CD14-positive monocyte (primary cell): ENCODE data around the gene TEKTIP1. TPM values are rescaled to one million over a fixed set of nuclear protein-coding genes. Genes with fewer than 3 reads are reported as not detected.

ENCODE experiments used
- DNase-seq, 3 donors: peaks; one replicate each; pipeline ENCODE4 v3.0.0-alpha.2; 2011 to 2022
- H2AFZ ChIP-seq: 2 replicates; pipeline ENCODE4 v1.6.0; 2012; ENCODE audit warnings: mild to moderate bottlenecking, low read depth, low read length, inconsistent platforms; ENCODE audit not compliant: insufficient read depth, poor library complexity, severe bottlenecking
- H3K27ac ChIP-seq, 2 donors: 1 replicate in 1 of 2; 2 replicates in 1 of 2; pipeline ENCODE4 v1.5.1; 2012 to 2013; ENCODE audit warnings: low read length in 2 of 2, control low read depth in 1 of 2, inconsistent platforms in 1 of 2, low read depth in 1 of 2, mild to moderate bottlenecking in 1 of 2
- H3K27me3 ChIP-seq, 2 donors: one replicate each; pipeline versions ENCODE4 v1.6.0 to v1.6.1; 2011 to 2013; ENCODE audit warnings: low read length in 2 of 2; ENCODE audit not compliant: control insufficient read depth in 2 of 2, insufficient read depth in 2 of 2
- H3K36me3 ChIP-seq, 2 donors: replicated peaks in 1 of 2; 1 replicate in 1 of 2; 2 replicates in 1 of 2; pipeline versions ENCODE4 v1.5.1 to v1.6.1; 2012 to 2013; ENCODE audit warnings: low read length in 2 of 2, control low read depth in 1 of 2, inconsistent platforms in 1 of 2, mild to moderate bottlenecking in 1 of 2; ENCODE audit not compliant: insufficient read depth in 2 of 2, control insufficient read depth in 1 of 2
- H3K4me1 ChIP-seq, 2 donors: 1 replicate in 1 of 2; 2 replicates in 1 of 2; pipeline versions ENCODE4 v1.5.1 to v1.6.1; 2012 to 2013; ENCODE audit warnings: low read length in 2 of 2, control low read depth in 1 of 2, inconsistent platforms in 1 of 2, mild to moderate bottlenecking in 1 of 2, moderate library complexity in 1 of 2; ENCODE audit not compliant: insufficient read depth in 2 of 2, control insufficient read depth in 1 of 2
- H3K4me2 ChIP-seq: replicated peaks from 2 replicates; pipeline ENCODE3; 2012; ENCODE audit warnings: low read length, moderate library complexity, mild to moderate bottlenecking; ENCODE audit not compliant: poor library complexity, severe bottlenecking; ENCODE audit errors: extremely low read depth
- H3K4me3 ChIP-seq, 3 experiments: fragments of 200-600 bp in 1 of 3; sonication (generic) in 1 of 3; replicated peaks in 1 of 3; 1 replicate in 2 of 3; 2 replicates in 1 of 3; pipeline ENCODE4 v1.5.1; 2011 to 2013; ENCODE audit warnings: low read length in 3 of 3, mild to moderate bottlenecking in 3 of 3, control low read depth in 2 of 3, low read depth in 2 of 3, inconsistent platforms in 1 of 3, moderate library complexity in 1 of 3
- H3K79me2 ChIP-seq: 2 replicates; pipeline ENCODE4 v1.6.0; 2012; ENCODE audit warnings: mild to moderate bottlenecking, control low read depth, inconsistent platforms, low read length, moderate library complexity; ENCODE audit not compliant: insufficient read depth
- H3K9ac ChIP-seq: 2 replicates; pipeline ENCODE4 v1.6.0; 2017; ENCODE audit warnings: low read length, mild to moderate bottlenecking; ENCODE audit not compliant: insufficient read depth, poor library complexity, severe bottlenecking
- H3K9me3 ChIP-seq, 2 donors: replicated peaks in 1 of 2; 1 replicate in 1 of 2; 2 replicates in 1 of 2; pipeline versions ENCODE4 v1.5.1 to v1.6.1; 2012 to 2013; ENCODE audit warnings: low read length in 2 of 2, control low read depth in 1 of 2; ENCODE audit not compliant: control insufficient read depth in 1 of 2, insufficient read depth in 1 of 2
- H4K20me1 ChIP-seq: 2 replicates; pipeline ENCODE4 v1.6.0; 2012; ENCODE audit warnings: mild to moderate bottlenecking, low read length, control low read depth, moderate library complexity; ENCODE audit not compliant: insufficient read depth
- H3K27ac Mint-ChIP-seq, 7 donors: one replicate each; pipeline ENCODE4 v1.8.0; 2020; ENCODE audit warnings: mild to moderate bottlenecking in 7 of 7, mixed read lengths in 7 of 7, moderate library complexity in 6 of 7, inconsistent platforms in 2 of 7
- H3K27me3 Mint-ChIP-seq, 3 donors: one replicate each; pipeline ENCODE4 v1.8.0; 2021 to 2022; ENCODE audit warnings: low read depth in 3 of 3, mild to moderate bottlenecking in 3 of 3, mixed read lengths in 3 of 3, moderate library complexity in 3 of 3, inconsistent platforms in 1 of 3
- H3K36me3 Mint-ChIP-seq, 2 donors: one replicate each; pipeline ENCODE4 v1.8.0; 2020; ENCODE audit warnings: mixed read lengths in 2 of 2, inconsistent platforms in 1 of 2, mild to moderate bottlenecking in 1 of 2
- H3K4me1 Mint-ChIP-seq: one replicate; pipeline ENCODE4 v1.8.0; 2020; ENCODE audit warnings: mild to moderate bottlenecking, mixed read lengths
- H3K4me3 Mint-ChIP-seq, 2 donors: one replicate each; pipeline ENCODE4 v1.8.0; 2020; ENCODE audit warnings: mild to moderate bottlenecking in 2 of 2, mixed read lengths in 2 of 2, moderate library complexity in 1 of 2
- H3K9me3 Mint-ChIP-seq, 7 donors: one replicate each; pipeline ENCODE4 v1.8.0; 2020 to 2022; ENCODE audit warnings: mixed read lengths in 7 of 7, mild to moderate bottlenecking in 6 of 7, moderate library complexity in 6 of 7, inconsistent platforms in 2 of 7
- WGBS: methylation state at CpG from one replicate; pipeline ENCODE4 v1.1.5; 2013; ENCODE audit warnings: missing lambda C conversion rate; ENCODE audit not compliant: insufficient coverage; 5-methylcytosine and 5-hydroxymethylcytosine counted together
- intact Hi-C, 2 donors: fragments of 100-400 bp; cut with micrococcal nuclease; formaldehyde crosslinking; loops; one replicate each; pipeline versions ENCODE4 v1.15.0 to v1.15.1; 2023
- polyA plus RNA-seq, 3 donors: library from polyadenylated mRNA; depleted of rRNA in 1 of 3; unstranded in 2 of 3; stranded (reverse) in 1 of 3; fragments of 300-500 nt in 2 of 3; fragments of >200 nt in 1 of 3; fragmentation: Illumina TruSeq in 2 of 3; gene quantifications; 1 replicate in 2 of 3; 2 replicates in 1 of 3; pipeline ENCODE4 v1.2.3, GENCODE V29; 2012 to 2021
- TF ChIP-seq, protein P1 (sequence below): fragments of 200-600 bp; IDR thresholded peaks from one replicate; pipeline ENCODE4 v1.8.0; 2022; ENCODE audit warnings: antibody characterized with exemption, mild to moderate bottlenecking

Gene TEKTIP1
- polyA plus RNA-seq, 3 donors: 1.8 TPM; not detected in 2

DNA sequence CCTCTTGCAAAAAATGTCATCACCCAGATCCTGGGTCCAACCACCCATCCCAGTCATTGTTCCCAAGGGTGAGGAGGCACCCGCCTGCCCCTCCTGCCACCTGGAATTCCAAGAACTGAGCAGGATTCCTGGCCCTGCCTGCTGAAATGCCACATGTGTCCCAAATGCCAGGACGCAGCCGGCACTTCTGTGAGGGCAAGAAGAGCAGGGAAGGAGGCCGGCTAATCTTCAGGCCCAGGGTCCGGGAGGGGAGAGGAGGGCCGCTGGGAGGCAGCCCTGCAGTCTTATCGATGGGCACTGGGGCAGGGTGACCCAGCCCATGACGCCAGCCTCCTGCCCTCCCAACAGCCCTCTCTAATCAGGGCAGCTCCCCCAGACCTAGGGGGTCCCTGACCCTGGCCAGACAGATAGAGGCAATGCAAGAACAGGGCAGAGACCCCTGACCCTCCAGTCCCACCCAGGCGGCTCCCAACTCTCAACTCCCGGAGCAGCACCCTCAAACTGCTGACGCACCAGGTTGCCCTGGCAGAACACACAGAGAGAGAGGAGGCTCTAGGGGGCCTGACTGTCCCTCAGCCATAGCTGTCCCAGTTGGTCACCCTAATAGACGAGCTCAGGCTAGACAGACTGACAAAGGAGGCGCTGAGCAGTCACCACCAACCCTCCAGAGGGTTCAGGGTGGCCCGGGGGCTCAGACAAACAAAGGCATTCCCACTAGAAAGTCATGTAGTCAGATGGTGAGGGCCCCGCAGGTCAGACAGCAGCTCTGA is 16.9 kb downstream of the TEKTIP1 start:
- H3K79me2 ChIP-seq: peaks cover 63% of the 10 kb centered on the region
- TF ChIP-seq, protein P1, sequence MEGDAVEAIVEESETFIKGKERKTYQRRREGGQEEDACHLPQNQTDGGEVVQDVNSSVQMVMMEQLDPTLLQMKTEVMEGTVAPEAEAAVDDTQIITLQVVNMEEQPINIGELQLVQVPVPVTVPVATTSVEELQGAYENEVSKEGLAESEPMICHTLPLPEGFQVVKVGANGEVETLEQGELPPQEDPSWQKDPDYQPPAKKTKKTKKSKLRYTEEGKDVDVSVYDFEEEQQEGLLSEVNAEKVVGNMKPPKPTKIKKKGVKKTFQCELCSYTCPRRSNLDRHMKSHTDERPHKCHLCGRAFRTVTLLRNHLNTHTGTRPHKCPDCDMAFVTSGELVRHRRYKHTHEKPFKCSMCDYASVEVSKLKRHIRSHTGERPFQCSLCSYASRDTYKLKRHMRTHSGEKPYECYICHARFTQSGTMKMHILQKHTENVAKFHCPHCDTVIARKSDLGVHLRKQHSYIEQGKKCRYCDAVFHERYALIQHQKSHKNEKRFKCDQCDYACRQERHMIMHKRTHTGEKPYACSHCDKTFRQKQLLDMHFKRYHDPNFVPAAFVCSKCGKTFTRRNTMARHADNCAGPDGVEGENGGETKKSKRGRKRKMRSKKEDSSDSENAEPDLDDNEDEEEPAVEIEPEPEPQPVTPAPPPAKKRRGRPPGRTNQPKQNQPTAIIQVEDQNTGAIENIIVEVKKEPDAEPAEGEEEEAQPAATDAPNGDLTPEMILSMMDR: no peak
- H3K9ac ChIP-seq: peak overlapping the region; percentile 94
- Mint-ChIP-seq H3K27me3 (peaks cover 0 to 4% (median 0%) of the 10 kb centered on the region in 3 donors), H3K4me3 (peak overlapping the region; percentile 100), H3K9me3 (peaks cover 0 to 2% (median 0%) of the 10 kb centered on the region in 7 donors), H3K4me1 (peaks cover 59% of the 10 kb centered on the region), H3K36me3 (peaks cover 15% of the 10 kb centered on the region in 2 donors), H3K27ac (peak overlapping the region; percentile 35 to 98 (median 95))
- H3K4me3 ChIP-seq: peak overlapping the region; percentile 86 to 98 (median 89)
- peaks cover 18% of the 10 kb centered on the region for H4K20me1 ChIP-seq
- peak overlapping the region; percentile 88 to 96 for H3K27ac ChIP-seq
- H3K4me1 ChIP-seq: peaks cover 62 to 68% of the 10 kb centered on the region in 2 donors
- H3K9me3 ChIP-seq: no peaks in the 10 kb centered on the region
- intact Hi-C loops: loop anchor here (2.0 to 5.0 kb wide), 3 partner anchors 17 to 71 kb away; partner anchors contain the start of genes HMG20B (in 2 of the 2), CACTIN (in 1 of the 2) and FZR1 (in 1 of the 2)
- no peak for DNase-seq
- WGBS: 80% methylated on average over 12 of the region's 15 CpGs
- H3K27me3 ChIP-seq: no peaks in the 10 kb centered on the region
- no peak overlapping the region for H2AFZ ChIP-seq
- H3K4me2 ChIP-seq: peak overlapping the region; percentile 98
- H3K36me3 ChIP-seq: peaks cover 0 to 3% of the 10 kb centered on the region in 2 donors

DNA sequence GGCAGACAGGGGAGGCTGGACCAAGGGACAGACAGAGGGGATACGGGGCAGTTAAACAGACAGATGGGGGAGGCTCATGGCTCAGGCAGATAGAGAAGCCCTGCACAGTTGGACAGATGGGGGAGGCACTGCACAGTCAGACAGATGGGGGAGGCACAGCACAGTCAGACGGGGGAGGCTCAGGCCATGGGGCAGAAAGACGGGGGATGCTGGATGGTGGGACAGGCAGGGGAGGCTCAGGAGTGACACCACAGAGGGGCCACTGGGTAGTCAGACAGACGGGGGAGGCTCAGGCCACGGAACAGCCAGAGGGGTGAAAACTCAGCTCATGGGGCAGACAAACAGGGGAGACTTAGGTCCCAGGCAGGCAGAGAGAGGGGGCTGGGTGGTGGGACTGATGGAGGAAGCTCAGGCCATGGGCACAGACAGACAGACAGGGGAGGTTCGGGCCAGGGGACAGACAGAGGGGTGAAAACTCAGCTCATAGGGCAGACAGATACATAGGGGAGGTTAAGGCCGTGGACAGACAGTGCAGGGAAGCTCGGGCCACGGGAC is 17.5 kb downstream of the TEKTIP1 start:
- H4K20me1 ChIP-seq: peaks cover 18% of the 10 kb centered on the region

More for the DNA sequence above, 17.5 kb downstream of the TEKTIP1 start:
- intact Hi-C loops: loop anchor here (2.0 to 5.0 kb wide), 3 partner anchors 16 to 71 kb away; partner anchors contain the start of genes HMG20B (in 2 of the 2), CACTIN (in 1 of the 2) and FZR1 (in 1 of the 2)
- Mint-ChIP-seq H3K36me3 (peaks cover 9 to 12% of the 10 kb centered on the region in 2 donors), H3K9me3 (peaks cover 0 to 2% (median 0%) of the 10 kb centered on the region in 7 donors), H3K27me3 (peaks cover 0 to 4% (median 0%) of the 10 kb centered on the region in 3 donors), H3K4me3 (peak overlapping the region; percentile 100), H3K4me1 (peaks cover 56% of the 10 kb centered on the region), H3K27ac (peak overlapping the region; percentile 87 to 98 (median 95))
- peak overlapping the region; percentile 94 for H3K9ac ChIP-seq
- TF ChIP-seq, protein P1: no peak
- H3K79me2 ChIP-seq: peaks cover 57% of the 10 kb centered on the region
- peak overlapping the region; percentile 98 for H3K4me2 ChIP-seq
- H3K9me3 ChIP-seq: no peaks in the 10 kb centered on the region
- H3K27ac ChIP-seq: peak overlapping the region; percentile 52 to 96
- H3K4me3 ChIP-seq: peak overlapping the region; percentile 86 to 98 (median 89)
- no peaks in the 10 kb centered on the region for H3K27me3 ChIP-seq
- H2AFZ ChIP-seq: no peak overlapping the region
- WGBS: 36% methylated on average over 9 of the region's 9 CpGs
- DNase-seq: peak in 1 of 3 donors; percentile 10
- H3K4me1 ChIP-seq: peaks cover 62 to 66% of the 10 kb centered on the region in 2 donors
- H3K36me3 ChIP-seq: no peaks in the 10 kb centered on the region
